HepG2 (cell line): ENCODE measurements around the gene CES2. TPM values are rescaled to one million over a fixed set of nuclear protein-coding genes. Genes with fewer than 3 reads are reported as not detected.
A peak's percentile ranks its signal among the peaks of the same experiment; 100 is the strongest.

Source experiments
- EED ChIP-seq: sonication (generic); formaldehyde crosslinking; IDR thresholded peaks from 2 replicates; pipeline ENCODE4 v1.5.0; 2020; ENCODE audit warnings: mild to moderate bottlenecking, missing genetic modification reagents
- ERF ChIP-seq: IDR thresholded peaks from 2 replicates; pipeline ENCODE4 v1.6.1; 2018; ENCODE audit warnings: missing biosample characterization, missing genetic modification reagents
- HOXA7 ChIP-seq: sonication (generic); formaldehyde crosslinking; IDR thresholded peaks from 2 replicates; pipeline ENCODE4 v1.8.1; 2022; ENCODE audit warnings: mild to moderate bottlenecking, missing genetic modification reagents, moderate library complexity
- MAFG ChIP-seq: sonication (generic); formaldehyde crosslinking; IDR thresholded peaks from 2 replicates; pipeline ENCODE4 v1.5.1; 2020; ENCODE audit warnings: mild to moderate bottlenecking, missing genetic modification reagents
- MTF1 ChIP-seq: sonication (generic); formaldehyde crosslinking; IDR thresholded peaks from 2 replicates; pipeline ENCODE4 v1.5.0; 2020; ENCODE audit warnings: missing genetic modification reagents
- NCOR1 ChIP-seq: fragments of 200-600 bp; sonication (generic); IDR thresholded peaks from 2 replicates; pipeline ENCODE4 v1.7.0; 2017; ENCODE audit warnings: antibody characterized with exemption, low read length, borderline replicate concordance
- NFYC ChIP-seq: IDR thresholded peaks from 2 replicates; pipeline ENCODE4 v1.6.1; 2016; ENCODE audit warnings: missing genetic modification reagents, missing compliant biosample characterization
- NR2F1 ChIP-seq, 2 experiments: fragments of 450-650 bp in 1 of 2; formaldehyde crosslinking in 1 of 2; IDR thresholded peaks; 2 replicates each; pipeline versions ENCODE4 v1.5.0 to v1.6.1; 2016 to 2020; ENCODE audit warnings: mild to moderate bottlenecking in 1 of 2, missing compliant biosample characterization in 1 of 2, missing genetic modification reagents in 1 of 2, moderate library complexity in 1 of 2
- RFX1 ChIP-seq: fragments of 450-650 bp; IDR thresholded peaks from 2 replicates; pipeline ENCODE4 v1.6.1; 2017
- RFXAP ChIP-seq: sonication (generic); formaldehyde crosslinking; IDR thresholded peaks from 2 replicates; pipeline ENCODE4 v1.4.0; 2020; ENCODE audit warnings: missing genetic modification reagents, borderline replicate concordance
- SALL2 ChIP-seq: sonication (generic); formaldehyde crosslinking; IDR thresholded peaks from 2 replicates; pipeline ENCODE4 v1.8.1; 2023; ENCODE audit warnings: mild to moderate bottlenecking, missing genetic modification reagents, inconsistent platforms
- SSRP1 ChIP-seq: IDR thresholded peaks from 2 replicates; pipeline ENCODE4 v1.6.1; 2016; ENCODE audit warnings: control low read depth
- TBX3 ChIP-seq: fragments of 450-650 bp; IDR thresholded peaks from 2 replicates; pipeline ENCODE4 v1.6.1; 2017; ENCODE audit warnings: antibody characterized with exemption, mild to moderate bottlenecking, inconsistent platforms, borderline replicate concordance
- XBP1 ChIP-seq: sonication (generic); formaldehyde crosslinking; IDR thresholded peaks from 2 replicates; pipeline ENCODE4 v1.5.0; 2020; ENCODE audit warnings: missing genetic modification reagents
- ZBTB7A ChIP-seq: sonication (generic); formaldehyde crosslinking; IDR thresholded peaks from 2 replicates; pipeline ENCODE4 v1.8.0; 2022; ENCODE audit warnings: mild to moderate bottlenecking, missing genetic modification reagents
- ZNF180 ChIP-seq: sonication (generic); formaldehyde crosslinking; IDR thresholded peaks from 2 replicates; pipeline ENCODE4 v1.4.0; 2020; ENCODE audit warnings: low read depth, missing genetic modification reagents, borderline replicate concordance
- ZNF674 ChIP-seq: sonication (generic); formaldehyde crosslinking; IDR thresholded peaks from 2 replicates; pipeline ENCODE4 v1.5.0; 2020; ENCODE audit warnings: low read depth, mild to moderate bottlenecking, missing genetic modification reagents
- ZNF775 ChIP-seq: sonication (generic); formaldehyde crosslinking; IDR thresholded peaks from 2 replicates; pipeline ENCODE4 v1.4.0; 2020; ENCODE audit warnings: missing genetic modification reagents, mild to moderate bottlenecking, moderate library complexity, borderline replicate concordance
- polyA plus RNA-seq, 8 experiments: library from polyadenylated mRNA; depleted of rRNA in 3 of 8; stranded (reverse) in 7 of 8; unstranded in 1 of 8; fragments of >200 nt; fragmentation: Illumina TruSeq in 4 of 8; extraction: Trizol in 4 of 8; gene quantifications; 2 replicates each; pipeline versions ENCODE4 v1.2.1 to v1.2.3, GENCODE V29; 2011 to 2016; ENCODE audit warnings: low read depth in 4 of 8, missing spikeins in 1 of 8, mixed read lengths in 1 of 8; ENCODE audit not compliant: insufficient read depth in 1 of 8
- total RNA-seq, 5 experiments: library from RNA; depleted of rRNA; stranded (reverse); fragments of >200 nt; fragmentation: Illumina TruSeq; extraction: Trizol; gene quantifications; 2 replicates each; pipeline ENCODE4 v1.2.3, GENCODE V29; 2016; ENCODE audit warnings: low read depth in 1 of 5
- TF ChIP-seq, protein P1 (sequence below): sonication (generic); formaldehyde crosslinking; IDR thresholded peaks from 2 replicates; pipeline ENCODE4 v1.5.0; 2020; ENCODE audit warnings: mild to moderate bottlenecking, missing genetic modification reagents, borderline replicate concordance
- TF ChIP-seq, protein P2 (sequence below): sonication (generic); formaldehyde crosslinking; IDR thresholded peaks from 2 replicates; pipeline ENCODE4 v1.4.0; 2020; ENCODE audit warnings: missing genetic modification reagents, mild to moderate bottlenecking, borderline replicate concordance

Gene CES2
- total and polyA plus RNA-seq, 2 of the 13 experiments (the other 11 are each of a cell fraction or from before 2014, with no cell fraction given), result 50.6 to 63.8 TPM

DNA sequence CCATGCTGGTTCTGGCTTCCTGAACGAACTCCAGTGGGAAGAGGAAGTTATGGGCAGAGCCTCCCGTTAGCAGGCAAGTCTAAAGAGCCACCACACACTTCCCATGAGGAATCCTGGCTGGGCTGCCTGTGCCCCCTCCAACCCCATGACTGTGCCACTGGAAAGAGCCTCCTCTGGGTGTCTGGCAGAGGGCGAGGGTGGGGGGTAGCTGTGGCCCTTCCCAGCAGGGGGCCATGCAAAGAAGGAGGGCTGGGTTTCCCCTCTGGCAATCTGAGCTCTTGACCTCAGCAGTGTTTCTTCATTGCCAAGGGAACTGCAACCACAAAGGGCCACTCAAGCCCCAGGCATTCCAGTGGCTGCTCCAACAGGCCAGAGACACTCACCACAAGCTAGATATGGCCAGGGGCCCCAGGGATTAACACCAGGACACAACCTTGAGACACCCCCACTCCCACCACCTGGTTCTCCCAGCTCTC lies 8.3 kb upstream of the CES2 start (continued):
- TF ChIP-seq, protein P1, sequence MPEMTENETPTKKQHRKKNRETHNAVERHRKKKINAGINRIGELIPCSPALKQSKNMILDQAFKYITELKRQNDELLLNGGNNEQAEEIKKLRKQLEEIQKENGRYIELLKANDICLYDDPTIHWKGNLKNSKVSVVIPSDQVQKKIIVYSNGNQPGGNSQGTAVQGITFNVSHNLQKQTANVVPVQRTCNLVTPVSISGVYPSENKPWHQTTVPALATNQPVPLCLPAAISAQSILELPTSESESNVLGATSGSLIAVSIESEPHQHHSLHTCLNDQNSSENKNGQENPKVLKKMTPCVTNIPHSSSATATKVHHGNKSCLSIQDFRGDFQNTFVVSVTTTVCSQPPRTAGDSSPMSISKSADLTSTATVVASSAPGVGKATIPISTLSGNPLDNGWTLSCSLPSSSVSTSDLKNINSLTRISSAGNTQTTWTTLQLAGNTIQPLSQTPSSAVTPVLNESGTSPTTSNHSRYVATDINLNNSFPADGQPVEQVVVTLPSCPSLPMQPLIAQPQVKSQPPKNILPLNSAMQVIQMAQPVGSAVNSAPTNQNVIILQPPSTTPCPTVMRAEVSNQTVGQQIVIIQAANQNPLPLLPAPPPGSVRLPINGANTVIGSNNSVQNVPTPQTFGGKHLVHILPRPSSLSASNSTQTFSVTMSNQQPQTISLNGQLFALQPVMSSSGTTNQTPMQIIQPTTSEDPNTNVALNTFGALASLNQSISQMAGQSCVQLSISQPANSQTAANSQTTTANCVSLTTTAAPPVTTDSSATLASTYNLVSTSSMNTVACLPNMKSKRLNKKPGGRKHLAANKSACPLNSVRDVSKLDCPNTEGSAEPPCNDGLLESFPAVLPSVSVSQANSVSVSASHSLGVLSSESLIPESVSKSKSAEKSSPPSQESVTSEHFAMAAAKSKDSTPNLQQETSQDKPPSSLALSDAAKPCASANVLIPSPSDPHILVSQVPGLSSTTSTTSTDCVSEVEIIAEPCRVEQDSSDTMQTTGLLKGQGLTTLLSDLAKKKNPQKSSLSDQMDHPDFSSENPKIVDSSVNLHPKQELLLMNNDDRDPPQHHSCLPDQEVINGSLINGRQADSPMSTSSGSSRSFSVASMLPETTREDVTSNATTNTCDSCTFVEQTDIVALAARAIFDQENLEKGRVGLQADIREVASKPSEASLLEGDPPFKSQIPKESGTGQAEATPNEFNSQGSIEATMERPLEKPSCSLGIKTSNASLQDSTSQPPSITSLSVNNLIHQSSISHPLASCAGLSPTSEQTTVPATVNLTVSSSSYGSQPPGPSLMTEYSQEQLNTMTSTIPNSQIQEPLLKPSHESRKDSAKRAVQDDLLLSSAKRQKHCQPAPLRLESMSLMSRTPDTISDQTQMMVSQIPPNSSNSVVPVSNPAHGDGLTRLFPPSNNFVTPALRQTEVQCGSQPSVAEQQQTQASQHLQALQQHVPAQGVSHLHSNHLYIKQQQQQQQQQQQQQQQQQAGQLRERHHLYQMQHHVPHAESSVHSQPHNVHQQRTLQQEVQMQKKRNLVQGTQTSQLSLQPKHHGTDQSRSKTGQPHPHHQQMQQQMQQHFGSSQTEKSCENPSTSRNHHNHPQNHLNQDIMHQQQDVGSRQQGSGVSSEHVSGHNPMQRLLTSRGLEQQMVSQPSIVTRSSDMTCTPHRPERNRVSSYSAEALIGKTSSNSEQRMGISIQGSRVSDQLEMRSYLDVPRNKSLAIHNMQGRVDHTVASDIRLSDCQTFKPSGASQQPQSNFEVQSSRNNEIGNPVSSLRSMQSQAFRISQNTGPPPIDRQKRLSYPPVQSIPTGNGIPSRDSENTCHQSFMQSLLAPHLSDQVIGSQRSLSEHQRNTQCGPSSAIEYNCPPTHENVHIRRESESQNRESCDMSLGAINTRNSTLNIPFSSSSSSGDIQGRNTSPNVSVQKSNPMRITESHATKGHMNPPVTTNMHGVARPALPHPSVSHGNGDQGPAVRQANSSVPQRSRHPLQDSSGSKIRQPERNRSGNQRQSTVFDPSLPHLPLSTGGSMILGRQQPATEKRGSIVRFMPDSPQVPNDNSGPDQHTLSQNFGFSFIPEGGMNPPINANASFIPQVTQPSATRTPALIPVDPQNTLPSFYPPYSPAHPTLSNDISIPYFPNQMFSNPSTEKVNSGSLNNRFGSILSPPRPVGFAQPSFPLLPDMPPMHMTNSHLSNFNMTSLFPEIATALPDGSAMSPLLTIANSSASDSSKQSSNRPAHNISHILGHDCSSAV (CRISPR knock-in tag), result no peak
- TF ChIP-seq MTF1 (CRISPR knock-in tag), result no peak
- 0 out of 4 replicates have a peak, but pooled peaks of 1 of the 2 experiments have one; percentile 46 for TF ChIP-seq NR2F1 (CRISPR knock-in tag; IDR thresholded peaks at IDR 0.05)
- TF ChIP-seq RFXAP (CRISPR knock-in tag), result no peak
- peak; percentile 74 for TF ChIP-seq RFX1
- no peak for TF ChIP-seq HOXA7 (CRISPR knock-in tag)
- 0 out of 2 replicates have a peak, but pooled peaks have one; percentile 16 for TF ChIP-seq ERF (CRISPR knock-in tag)
- TF ChIP-seq, protein P2, sequence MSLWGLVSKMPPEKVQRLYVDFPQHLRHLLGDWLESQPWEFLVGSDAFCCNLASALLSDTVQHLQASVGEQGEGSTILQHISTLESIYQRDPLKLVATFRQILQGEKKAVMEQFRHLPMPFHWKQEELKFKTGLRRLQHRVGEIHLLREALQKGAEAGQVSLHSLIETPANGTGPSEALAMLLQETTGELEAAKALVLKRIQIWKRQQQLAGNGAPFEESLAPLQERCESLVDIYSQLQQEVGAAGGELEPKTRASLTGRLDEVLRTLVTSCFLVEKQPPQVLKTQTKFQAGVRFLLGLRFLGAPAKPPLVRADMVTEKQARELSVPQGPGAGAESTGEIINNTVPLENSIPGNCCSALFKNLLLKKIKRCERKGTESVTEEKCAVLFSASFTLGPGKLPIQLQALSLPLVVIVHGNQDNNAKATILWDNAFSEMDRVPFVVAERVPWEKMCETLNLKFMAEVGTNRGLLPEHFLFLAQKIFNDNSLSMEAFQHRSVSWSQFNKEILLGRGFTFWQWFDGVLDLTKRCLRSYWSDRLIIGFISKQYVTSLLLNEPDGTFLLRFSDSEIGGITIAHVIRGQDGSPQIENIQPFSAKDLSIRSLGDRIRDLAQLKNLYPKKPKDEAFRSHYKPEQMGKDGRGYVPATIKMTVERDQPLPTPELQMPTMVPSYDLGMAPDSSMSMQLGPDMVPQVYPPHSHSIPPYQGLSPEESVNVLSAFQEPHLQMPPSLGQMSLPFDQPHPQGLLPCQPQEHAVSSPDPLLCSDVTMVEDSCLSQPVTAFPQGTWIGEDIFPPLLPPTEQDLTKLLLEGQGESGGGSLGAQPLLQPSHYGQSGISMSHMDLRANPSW (CRISPR knock-in tag), result no peak
- TF ChIP-seq SALL2 (CRISPR knock-in tag), result no peak
- TF ChIP-seq ZNF674 (CRISPR knock-in tag), result no peak
- no peak for TF ChIP-seq EED
- TF ChIP-seq ZNF775, result no peak
- no peak for TF ChIP-seq XBP1
- TF ChIP-seq NFYC, result no peak
- TF ChIP-seq MAFG, result no peak
- TF ChIP-seq NCOR1, result no peak
- TF ChIP-seq TBX3, result peak; percentile 12; the same call in 1 of the 2 replicates
- TF ChIP-seq ZNF180, result no peak
- no peak for TF ChIP-seq ZBTB7A (CRISPR knock-in tag)
- TF ChIP-seq SSRP1, result no peak
